Measurements from ENCODE around the gene NKD2.

GRCh38 chr5:1041225-1042143 lies 32.9 kb downstream of the NKD2 start:
- TF ChIP-seq CTCF (IDR thresholded peaks at IDR 0.05) (no peak), E2F4 (CRISPR knock-in tag; IDR thresholded peaks at IDR 0.05; ENCODE audit: borderline replicate concordance, low read depth) (no peak), FOXP1 (CRISPR knock-in tag; IDR thresholded peaks at IDR 0.05; ENCODE audit: borderline replicate concordance) (no peak), MLX (CRISPR knock-in tag; IDR thresholded peaks at IDR 0.05) (no peak), NFYB (CRISPR knock-in tag; conservative IDR thresholded peaks at IDR 0.05; ENCODE audit: low read depth) (no peak), PREB (CRISPR knock-in tag; IDR thresholded peaks at IDR 0.05; ENCODE audit: borderline replicate concordance) (no peak)

Measured in WTC11 (cell line).